HEK293 (cell line): ENCODE measurements around the gene ATP2B3.

Experiments used
- SETDB1 ChIP-seq: IDR thresholded peaks from one replicate; pipeline ENCODE4 v1.6.1; 2017; ENCODE audit warnings: mild to moderate bottlenecking, low read length, moderate library complexity, mixed read lengths; ENCODE audit not compliant: insufficient read length
- ZBTB7A ChIP-seq: fragments of 450-650 bp; formaldehyde crosslinking; IDR thresholded peaks from 2 replicates; pipeline ENCODE4 v1.5.1; 2016; ENCODE audit warnings: low read depth, missing biosample characterization, missing genetic modification characterization
- ZEB2 ChIP-seq: fragments of 450-650 bp; formaldehyde crosslinking; IDR thresholded peaks from 2 replicates; pipeline ENCODE4 v1.5.1; 2016; ENCODE audit warnings: missing biosample characterization, missing genetic modification characterization
- TF ChIP-seq, protein P1 (sequence below): fragments of 450-650 bp; formaldehyde crosslinking; IDR thresholded peaks from 2 replicates; pipeline ENCODE4 v1.5.1; 2016; ENCODE audit warnings: missing biosample characterization, missing genetic modification characterization

GRCh38 chrX:153474266-153474665 lies 43.2 kb upstream of the ATP2B3 start:
- TF ChIP-seq, protein P1, sequence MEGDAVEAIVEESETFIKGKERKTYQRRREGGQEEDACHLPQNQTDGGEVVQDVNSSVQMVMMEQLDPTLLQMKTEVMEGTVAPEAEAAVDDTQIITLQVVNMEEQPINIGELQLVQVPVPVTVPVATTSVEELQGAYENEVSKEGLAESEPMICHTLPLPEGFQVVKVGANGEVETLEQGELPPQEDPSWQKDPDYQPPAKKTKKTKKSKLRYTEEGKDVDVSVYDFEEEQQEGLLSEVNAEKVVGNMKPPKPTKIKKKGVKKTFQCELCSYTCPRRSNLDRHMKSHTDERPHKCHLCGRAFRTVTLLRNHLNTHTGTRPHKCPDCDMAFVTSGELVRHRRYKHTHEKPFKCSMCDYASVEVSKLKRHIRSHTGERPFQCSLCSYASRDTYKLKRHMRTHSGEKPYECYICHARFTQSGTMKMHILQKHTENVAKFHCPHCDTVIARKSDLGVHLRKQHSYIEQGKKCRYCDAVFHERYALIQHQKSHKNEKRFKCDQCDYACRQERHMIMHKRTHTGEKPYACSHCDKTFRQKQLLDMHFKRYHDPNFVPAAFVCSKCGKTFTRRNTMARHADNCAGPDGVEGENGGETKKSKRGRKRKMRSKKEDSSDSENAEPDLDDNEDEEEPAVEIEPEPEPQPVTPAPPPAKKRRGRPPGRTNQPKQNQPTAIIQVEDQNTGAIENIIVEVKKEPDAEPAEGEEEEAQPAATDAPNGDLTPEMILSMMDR: no peak
- no peak for TF ChIP-seq ZEB2 (tag by site-specific recombination)
- no peak for TF ChIP-seq ZBTB7A (tag by site-specific recombination)
- no peak for TF ChIP-seq SETDB1
